Neuronal stem cell (in vitro differentiated cells): ENCODE measurements around the gene POLH.
"Not testable (repeated sequence)": the region's sequence is repeated elsewhere in the genome, so short reads cannot be mapped to it uniquely, and the experiment has no call there.

Experiments used
- DNase-seq: peaks from one replicate; pipeline ENCODE4 v3.0.0-alpha.2; 2013; ENCODE audit warnings: low spot score
- H2AFZ ChIP-seq: one replicate; pipeline ENCODE4 v1.6.1; 2013; ENCODE audit warnings: mild to moderate bottlenecking, low read length, inconsistent platforms
- H2AK5ac ChIP-seq: 2 replicates; pipeline ENCODE4 v1.6.1; 2013; ENCODE audit warnings: low read depth, mild to moderate bottlenecking, inconsistent platforms, low read length, moderate library complexity, mixed read lengths
- H2BK120ac ChIP-seq: 2 replicates; pipeline ENCODE4 v1.6.1; 2013; ENCODE audit warnings: low read depth, mild to moderate bottlenecking, inconsistent platforms, low read length, moderate library complexity, mixed read lengths
- H2BK12ac ChIP-seq: one replicate; pipeline ENCODE4 v1.6.1; 2013; ENCODE audit warnings: low read length, inconsistent platforms
- H2BK15ac ChIP-seq: 2 replicates; pipeline ENCODE4 v1.6.1; 2013; ENCODE audit warnings: mild to moderate bottlenecking, low read length, inconsistent platforms, mixed read lengths
- H2BK5ac ChIP-seq: one replicate; pipeline ENCODE4 v1.6.1; 2013; ENCODE audit warnings: inconsistent platforms, mild to moderate bottlenecking, low read length, moderate library complexity
- H3K14ac ChIP-seq: one replicate; pipeline ENCODE4 v1.6.1; 2013; ENCODE audit warnings: low read length, inconsistent platforms
- H3K18ac ChIP-seq: 2 replicates; pipeline ENCODE4 v1.6.1; 2013; ENCODE audit warnings: low read length, inconsistent platforms
- H3K23ac ChIP-seq: 2 replicates; pipeline ENCODE4 v1.6.1; 2013; ENCODE audit warnings: low read depth, mild to moderate bottlenecking, mixed read lengths, low read length, inconsistent platforms; ENCODE audit not compliant: poor library complexity
- H3K27ac ChIP-seq: replicated peaks from 3 replicates; pipeline ENCODE4 v1.5.1; 2013; ENCODE audit warnings: low read length, inconsistent platforms
- H3K27me3 ChIP-seq, 3 experiments: 2 replicates each; pipeline ENCODE4 v1.6.1; 2013; ENCODE audit warnings: low read length in 3 of 3, mild to moderate bottlenecking in 2 of 3, inconsistent platforms in 1 of 3, low read depth in 1 of 3, mixed read lengths in 1 of 3, moderate library complexity in 1 of 3; ENCODE audit not compliant: control insufficient read depth in 3 of 3, insufficient read depth in 3 of 3
- H3K36me3 ChIP-seq, 2 donors: replicated peaks in 1 of 2; 2 replicates each; pipeline ENCODE4 v1.6.1; 2013; ENCODE audit warnings: low read length in 2 of 2; ENCODE audit not compliant: control insufficient read depth in 2 of 2, insufficient read depth in 2 of 2
- H3K4ac ChIP-seq: 2 replicates; pipeline ENCODE4 v1.6.1; 2013; ENCODE audit warnings: inconsistent platforms, mild to moderate bottlenecking, low read length, moderate library complexity
- H3K4me1 ChIP-seq, 2 donors: 1 replicate in 1 of 2; 2 replicates in 1 of 2; pipeline ENCODE4 v1.6.1; 2013; ENCODE audit warnings: low read length in 2 of 2, low read depth in 1 of 2; ENCODE audit not compliant: control insufficient read depth in 2 of 2, insufficient read depth in 1 of 2
- H3K4me2 ChIP-seq: one replicate; pipeline ENCODE4 v1.6.1; 2013; ENCODE audit warnings: mild to moderate bottlenecking, low read length, inconsistent platforms; ENCODE audit not compliant: insufficient read depth, poor library complexity, severe bottlenecking
- H3K4me3 ChIP-seq, 2 donors: 2 replicates each; pipeline ENCODE4 v1.5.1; 2013; ENCODE audit warnings: low read length in 2 of 2, mild to moderate bottlenecking in 2 of 2, inconsistent platforms in 1 of 2, moderate library complexity in 1 of 2
- H3K79me1 ChIP-seq: one replicate; pipeline ENCODE4 v1.6.1; 2013; ENCODE audit warnings: low read depth, mild to moderate bottlenecking, inconsistent platforms, low read length, moderate library complexity
- H3K9ac ChIP-seq: one replicate; pipeline ENCODE4 v1.6.1; 2013; ENCODE audit warnings: mild to moderate bottlenecking, low read depth, low read length, inconsistent platforms; ENCODE audit not compliant: poor library complexity
- H3K9me3 ChIP-seq, 2 donors: replicated peaks in 1 of 2; 2 replicates each; pipeline versions ENCODE3 to v1.6.1; 2013; ENCODE audit warnings: low read length in 2 of 2, mild to moderate bottlenecking in 2 of 2, inconsistent platforms in 1 of 2, low read depth in 1 of 2, mixed read lengths in 1 of 2, moderate library complexity in 1 of 2; ENCODE audit not compliant: control insufficient read depth in 2 of 2, insufficient read depth in 1 of 2
- H4K8ac ChIP-seq: one replicate; pipeline ENCODE4 v1.6.1; 2013; ENCODE audit warnings: low read depth, mild to moderate bottlenecking, inconsistent platforms, low read length, moderate library complexity
- H4K91ac ChIP-seq: one replicate; pipeline ENCODE4 v1.6.1; 2013; ENCODE audit warnings: low read length, low read depth, mild to moderate bottlenecking, inconsistent platforms; ENCODE audit not compliant: poor library complexity
- WGBS, 2 donors: extraction: QIAGEN DNeasy Blood & Tissue Kit; methylation state at CpG; one replicate each; pipeline ENCODE4 v1.1.7; 2013; ENCODE audit warnings: missing lambda C conversion rate in 2 of 2, mixed read lengths in 1 of 2; ENCODE audit not compliant: insufficient read length in 2 of 2, insufficient replicate concordance in 1 of 2; ENCODE audit errors: extremely low coverage in 2 of 2; 5-methylcytosine and 5-hydroxymethylcytosine counted together

POLH gene

GRCh38 chr6:43557620-43558019 lies 18.4 kb upstream of the POLH start:
- H2AFZ ChIP-seq, H4K8ac ChIP-seq, H3K27me3 ChIP-seq, H3K9me3 ChIP-seq, H3K79me1 ChIP-seq, H3K27ac ChIP-seq, H3K4me1 ChIP-seq, DNase-seq, H3K4ac ChIP-seq, H3K14ac ChIP-seq, H3K4me2 ChIP-seq, H2BK12ac ChIP-seq, H2AK5ac ChIP-seq, H2BK15ac ChIP-seq, H2BK120ac ChIP-seq, H3K18ac ChIP-seq, H3K4me3 ChIP-seq, H3K23ac ChIP-seq, H2BK5ac ChIP-seq, H3K9ac ChIP-seq, H4K91ac ChIP-seq: not testable (repeated sequence)
- peaks cover 39 to 96% of the 10 kb centered on the region in 2 donors for H3K36me3 ChIP-seq
- no CpG with 5 or more reads among the region's 7 CpGs for WGBS, 2 donors

GRCh38 chr6:43559328-43559727 lies 16.7 kb upstream of the POLH start:
- H3K18ac ChIP-seq: no peak overlapping the region
- H3K14ac ChIP-seq: no peak overlapping the region
- H3K36me3 ChIP-seq: peaks cover 36 to 98% of the 10 kb centered on the region in 2 donors
- no peaks in the 10 kb centered on the region for H3K9me3 ChIP-seq
- H2BK120ac ChIP-seq: no peak overlapping the region
- no peak overlapping the region for H2AK5ac ChIP-seq
- H3K4me1 ChIP-seq: no peaks in the 10 kb centered on the region
- H3K23ac ChIP-seq: no peak overlapping the region
- H2AFZ ChIP-seq: no peak overlapping the region
- H2BK5ac ChIP-seq: no peak overlapping the region
- no peak overlapping the region for H3K9ac ChIP-seq
- H3K27ac ChIP-seq: no peak overlapping the region
- no peak overlapping the region for H3K4me3 ChIP-seq
- no peak overlapping the region for H2BK15ac ChIP-seq
- H3K79me1 ChIP-seq: no peaks in the 10 kb centered on the region
- DNase-seq: no peak
- no peak overlapping the region for H4K8ac ChIP-seq
- no peaks in the 10 kb centered on the region for H3K27me3 ChIP-seq
- no peak overlapping the region for H2BK12ac ChIP-seq
- no peak overlapping the region for H4K91ac ChIP-seq
- H3K4me2 ChIP-seq: no peak overlapping the region
- H3K4ac ChIP-seq: no peak overlapping the region

GRCh38 chr6:43570876-43571441 lies 5.0 kb upstream of the POLH start:
- no peaks in the 10 kb centered on the region for H3K27me3 ChIP-seq
- peaks cover 3% of the 10 kb centered on the region for H3K79me1 ChIP-seq
- no peak overlapping the region for H4K91ac ChIP-seq
- no peak overlapping the region for H3K4me3 ChIP-seq
- no peak overlapping the region for H3K9ac ChIP-seq
- no peak overlapping the region for H3K27ac ChIP-seq
- no peak overlapping the region for H2BK120ac ChIP-seq
- H3K14ac ChIP-seq: no peak overlapping the region
- H3K36me3 ChIP-seq: peaks cover 27 to 70% of the 10 kb centered on the region in 2 donors
- no peak overlapping the region for H3K4ac ChIP-seq
- H2BK12ac ChIP-seq: no peak overlapping the region
- no peak overlapping the region for H2AFZ ChIP-seq
- no peak for DNase-seq
- no peak overlapping the region for H3K4me2 ChIP-seq
- no peak overlapping the region for H2BK15ac ChIP-seq
- H3K4me1 ChIP-seq: peaks cover 3 to 4% of the 10 kb centered on the region in 2 donors
- no peak overlapping the region for H3K18ac ChIP-seq
- no peak overlapping the region for H2AK5ac ChIP-seq
- H3K9me3 ChIP-seq: no peaks in the 10 kb centered on the region
- H2BK5ac ChIP-seq: no peak overlapping the region
- H4K8ac ChIP-seq: no peak overlapping the region
- no peak overlapping the region for H3K23ac ChIP-seq
- WGBS, 2 donors: no CpG with 5 or more reads among the region's 5 CpGs

GRCh38 chr6:43572015-43572414 lies 4.0 kb upstream of the POLH start:
- Histone ChIP-seq H2BK5ac (no peak overlapping the region), H3K36me3 (peaks cover 24 to 61% of the 10 kb centered on the region in 2 donors)

More at GRCh38 chr6:43572015-43572414, 4.0 kb upstream of the POLH start:
- no peak overlapping the region for H2AK5ac ChIP-seq
- H2BK15ac ChIP-seq: no peak overlapping the region
- H3K4me1 ChIP-seq: peaks cover 3 to 4% of the 10 kb centered on the region in 2 donors
- no peak overlapping the region for H3K4ac ChIP-seq
- no peak overlapping the region for H3K4me3 ChIP-seq
- no peak overlapping the region for H2AFZ ChIP-seq
- WGBS, 2 donors: no CpG with 5 or more reads among the region's 4 CpGs
- H3K4me2 ChIP-seq: no peak overlapping the region
- H3K27me3 ChIP-seq: no peaks in the 10 kb centered on the region
- H3K9ac ChIP-seq: no peak overlapping the region
- no peak overlapping the region for H4K91ac ChIP-seq
- no peak overlapping the region for H3K14ac ChIP-seq
- no peak overlapping the region for H3K23ac ChIP-seq
- H3K79me1 ChIP-seq: peaks cover 3% of the 10 kb centered on the region
- no peak overlapping the region for H3K18ac ChIP-seq
- no peak for DNase-seq
- no peaks in the 10 kb centered on the region for H3K9me3 ChIP-seq
- H2BK120ac ChIP-seq: no peak overlapping the region
- no peak overlapping the region for H2BK12ac ChIP-seq
- no peak overlapping the region for H4K8ac ChIP-seq
- H3K27ac ChIP-seq: no peak overlapping the region
